Tibial artery (tissue), 4 donors: ENCODE results near the gene SFTPA2.

Source experiments
- DNase-seq, 2 donors: peaks; one replicate each; pipeline ENCODE4 v3.0.0-alpha.2; 2019
- H3K27ac ChIP-seq, 2 donors: fragments of 200-600 bp; sonication (generic) in 1 of 2; 1 replicate in 1 of 2; 2 replicates in 1 of 2; pipeline ENCODE4 v1.5.1; 2018 to 2019; ENCODE audit warnings: mild to moderate bottlenecking in 1 of 2
- H3K27me3 ChIP-seq, 2 donors: fragments of 200-600 bp; sonication (generic) in 1 of 2; one replicate each; pipeline versions ENCODE4 v1.5.1 to v1.6.0; 2016 to 2019
- H3K36me3 ChIP-seq, 3 donors: fragments of 200-600 bp; sonication (generic) in 2 of 3; one replicate each; pipeline ENCODE4 v1.5.1; 2016 to 2019; ENCODE audit warnings: mild to moderate bottlenecking in 2 of 3
- H3K4me1 ChIP-seq, 4 donors: fragments of 200-600 bp; sonication (generic) in 2 of 4; 1 replicate in 3 of 4; 2 replicates in 1 of 4; pipeline ENCODE4 v1.5.1; 2016 to 2019
- H3K4me3 ChIP-seq, 2 donors: fragments of 200-600 bp; sonication (generic) in 1 of 2; 1 replicate in 1 of 2; 2 replicates in 1 of 2; pipeline ENCODE4 v1.5.1; 2018 to 2019; ENCODE audit warnings: mild to moderate bottlenecking in 2 of 2
- H3K9me3 ChIP-seq, 3 donors: fragments of 200-600 bp; sonication (generic) in 1 of 3; one replicate each; pipeline ENCODE4 v1.5.1; 2016 to 2019
- intact Hi-C: fragments of 100-400 bp; cut with DNase I; formaldehyde crosslinking; loops from one replicate; pipeline ENCODE4 v1.15.0; 2023; ENCODE audit warnings: low total_unique reads
- TF ChIP-seq, protein P1 (sequence below), 2 experiments: fragments of 200-600 bp in 1 of 2; fragments of 450-650 bp in 1 of 2; IDR thresholded peaks; one replicate each; pipeline ENCODE4 v1.5.1; 2017 to 2019; ENCODE audit warnings: antibody characterized with exemption in 2 of 2, mild to moderate bottlenecking in 1 of 2, moderate library complexity in 1 of 2

SFTPA2 gene

GRCh38 chr10:79507440-79508167 lies 52.6 kb downstream of the SFTPA2 start:
- Histone ChIP-seq H3K27ac (no peak overlapping the region), H3K27me3 (no peaks in the 10 kb centered on the region), H3K4me3 (no peak overlapping the region), H3K9me3 (no peaks in the 10 kb centered on the region), H3K4me1 (no peaks in the 10 kb centered on the region), H3K36me3 (no peaks in the 10 kb centered on the region)
- intact Hi-C loops: no loop called here
- TF ChIP-seq, protein P1, sequence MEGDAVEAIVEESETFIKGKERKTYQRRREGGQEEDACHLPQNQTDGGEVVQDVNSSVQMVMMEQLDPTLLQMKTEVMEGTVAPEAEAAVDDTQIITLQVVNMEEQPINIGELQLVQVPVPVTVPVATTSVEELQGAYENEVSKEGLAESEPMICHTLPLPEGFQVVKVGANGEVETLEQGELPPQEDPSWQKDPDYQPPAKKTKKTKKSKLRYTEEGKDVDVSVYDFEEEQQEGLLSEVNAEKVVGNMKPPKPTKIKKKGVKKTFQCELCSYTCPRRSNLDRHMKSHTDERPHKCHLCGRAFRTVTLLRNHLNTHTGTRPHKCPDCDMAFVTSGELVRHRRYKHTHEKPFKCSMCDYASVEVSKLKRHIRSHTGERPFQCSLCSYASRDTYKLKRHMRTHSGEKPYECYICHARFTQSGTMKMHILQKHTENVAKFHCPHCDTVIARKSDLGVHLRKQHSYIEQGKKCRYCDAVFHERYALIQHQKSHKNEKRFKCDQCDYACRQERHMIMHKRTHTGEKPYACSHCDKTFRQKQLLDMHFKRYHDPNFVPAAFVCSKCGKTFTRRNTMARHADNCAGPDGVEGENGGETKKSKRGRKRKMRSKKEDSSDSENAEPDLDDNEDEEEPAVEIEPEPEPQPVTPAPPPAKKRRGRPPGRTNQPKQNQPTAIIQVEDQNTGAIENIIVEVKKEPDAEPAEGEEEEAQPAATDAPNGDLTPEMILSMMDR (IDR thresholded peaks at IDR 0.05): no peak
- DNase-seq: no peak
